ENCODE measurements around the gene ATRNL1. TPM values are rescaled to one million over a fixed set of nuclear protein-coding genes. Genes with fewer than 3 reads are reported as not detected.

ATRNL1 gene
- total RNA-seq, 1 experiment from 2014 or later: 28.7 TPM

DNA sequence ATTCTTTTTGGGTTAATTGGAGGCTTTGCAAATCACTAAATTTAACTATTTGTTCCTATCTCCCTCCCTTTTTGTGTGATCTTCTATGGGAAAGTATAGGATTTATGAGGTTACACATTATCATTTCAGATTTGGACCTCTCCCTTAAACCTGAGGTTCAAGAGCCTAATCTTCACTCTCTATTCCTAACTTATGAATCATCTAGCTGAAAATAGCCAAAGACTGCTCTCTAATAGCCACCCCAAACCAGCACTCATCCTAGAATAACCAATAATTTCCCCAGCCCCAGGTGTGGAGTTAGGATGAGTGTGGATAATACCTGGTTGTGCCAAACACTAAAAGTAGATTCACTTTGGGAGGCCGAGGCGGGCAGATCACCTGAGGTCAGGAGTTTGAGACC, 680.7 kb downstream of the ATRNL1 start:
- DNase-seq (ENCODE audit: low spot score) (no peak), ATAC-seq (no peak)
- TF ChIP-seq, protein P1, sequence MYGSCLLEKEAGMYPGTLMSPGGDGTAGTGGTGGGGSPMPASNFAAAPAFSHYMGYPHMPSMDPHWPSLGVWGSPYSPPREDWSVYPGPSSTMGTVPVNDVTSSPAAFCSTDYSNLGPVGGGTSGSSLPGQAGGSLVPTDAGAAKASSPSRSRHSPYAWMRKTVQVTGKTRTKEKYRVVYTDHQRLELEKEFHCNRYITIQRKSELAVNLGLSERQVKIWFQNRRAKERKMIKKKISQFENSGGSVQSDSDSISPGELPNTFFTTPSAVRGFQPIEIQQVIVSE (CRISPR knock-in tag; IDR thresholded peaks at IDR 0.05; ENCODE audit: borderline replicate concordance): no peak
- TF ChIP-seq, protein P2, sequence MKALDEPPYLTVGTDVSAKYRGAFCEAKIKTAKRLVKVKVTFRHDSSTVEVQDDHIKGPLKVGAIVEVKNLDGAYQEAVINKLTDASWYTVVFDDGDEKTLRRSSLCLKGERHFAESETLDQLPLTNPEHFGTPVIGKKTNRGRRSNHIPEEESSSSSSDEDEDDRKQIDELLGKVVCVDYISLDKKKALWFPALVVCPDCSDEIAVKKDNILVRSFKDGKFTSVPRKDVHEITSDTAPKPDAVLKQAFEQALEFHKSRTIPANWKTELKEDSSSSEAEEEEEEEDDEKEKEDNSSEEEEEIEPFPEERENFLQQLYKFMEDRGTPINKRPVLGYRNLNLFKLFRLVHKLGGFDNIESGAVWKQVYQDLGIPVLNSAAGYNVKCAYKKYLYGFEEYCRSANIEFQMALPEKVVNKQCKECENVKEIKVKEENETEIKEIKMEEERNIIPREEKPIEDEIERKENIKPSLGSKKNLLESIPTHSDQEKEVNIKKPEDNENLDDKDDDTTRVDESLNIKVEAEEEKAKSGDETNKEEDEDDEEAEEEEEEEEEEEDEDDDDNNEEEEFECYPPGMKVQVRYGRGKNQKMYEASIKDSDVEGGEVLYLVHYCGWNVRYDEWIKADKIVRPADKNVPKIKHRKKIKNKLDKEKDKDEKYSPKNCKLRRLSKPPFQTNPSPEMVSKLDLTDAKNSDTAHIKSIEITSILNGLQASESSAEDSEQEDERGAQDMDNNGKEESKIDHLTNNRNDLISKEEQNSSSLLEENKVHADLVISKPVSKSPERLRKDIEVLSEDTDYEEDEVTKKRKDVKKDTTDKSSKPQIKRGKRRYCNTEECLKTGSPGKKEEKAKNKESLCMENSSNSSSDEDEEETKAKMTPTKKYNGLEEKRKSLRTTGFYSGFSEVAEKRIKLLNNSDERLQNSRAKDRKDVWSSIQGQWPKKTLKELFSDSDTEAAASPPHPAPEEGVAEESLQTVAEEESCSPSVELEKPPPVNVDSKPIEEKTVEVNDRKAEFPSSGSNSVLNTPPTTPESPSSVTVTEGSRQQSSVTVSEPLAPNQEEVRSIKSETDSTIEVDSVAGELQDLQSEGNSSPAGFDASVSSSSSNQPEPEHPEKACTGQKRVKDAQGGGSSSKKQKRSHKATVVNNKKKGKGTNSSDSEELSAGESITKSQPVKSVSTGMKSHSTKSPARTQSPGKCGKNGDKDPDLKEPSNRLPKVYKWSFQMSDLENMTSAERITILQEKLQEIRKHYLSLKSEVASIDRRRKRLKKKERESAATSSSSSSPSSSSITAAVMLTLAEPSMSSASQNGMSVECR (CRISPR knock-in tag; IDR thresholded peaks at IDR 0.05; ENCODE audit: borderline replicate concordance): no peak
- TF ChIP-seq KAT7 (CRISPR knock-in tag; IDR thresholded peaks at IDR 0.05; ENCODE audit: borderline replicate concordance): no peak
- TF ChIP-seq EMX1 (CRISPR knock-in tag; IDR thresholded peaks at IDR 0.05): no peak
- TF ChIP-seq CREM (CRISPR knock-in tag; IDR thresholded peaks at IDR 0.05): no peak
- no peak for TF ChIP-seq JUN (CRISPR knock-in tag; IDR thresholded peaks at IDR 0.05)
- TF ChIP-seq ZNF138 (CRISPR knock-in tag; conservative IDR thresholded peaks at IDR 0.05): no peak
- no peak for TF ChIP-seq TCF7 (CRISPR knock-in tag; IDR thresholded peaks at IDR 0.05; ENCODE audit: low read depth)
- no peak for TF ChIP-seq NR1H2 (CRISPR knock-in tag; IDR thresholded peaks at IDR 0.05)
- TF ChIP-seq, protein P3, sequence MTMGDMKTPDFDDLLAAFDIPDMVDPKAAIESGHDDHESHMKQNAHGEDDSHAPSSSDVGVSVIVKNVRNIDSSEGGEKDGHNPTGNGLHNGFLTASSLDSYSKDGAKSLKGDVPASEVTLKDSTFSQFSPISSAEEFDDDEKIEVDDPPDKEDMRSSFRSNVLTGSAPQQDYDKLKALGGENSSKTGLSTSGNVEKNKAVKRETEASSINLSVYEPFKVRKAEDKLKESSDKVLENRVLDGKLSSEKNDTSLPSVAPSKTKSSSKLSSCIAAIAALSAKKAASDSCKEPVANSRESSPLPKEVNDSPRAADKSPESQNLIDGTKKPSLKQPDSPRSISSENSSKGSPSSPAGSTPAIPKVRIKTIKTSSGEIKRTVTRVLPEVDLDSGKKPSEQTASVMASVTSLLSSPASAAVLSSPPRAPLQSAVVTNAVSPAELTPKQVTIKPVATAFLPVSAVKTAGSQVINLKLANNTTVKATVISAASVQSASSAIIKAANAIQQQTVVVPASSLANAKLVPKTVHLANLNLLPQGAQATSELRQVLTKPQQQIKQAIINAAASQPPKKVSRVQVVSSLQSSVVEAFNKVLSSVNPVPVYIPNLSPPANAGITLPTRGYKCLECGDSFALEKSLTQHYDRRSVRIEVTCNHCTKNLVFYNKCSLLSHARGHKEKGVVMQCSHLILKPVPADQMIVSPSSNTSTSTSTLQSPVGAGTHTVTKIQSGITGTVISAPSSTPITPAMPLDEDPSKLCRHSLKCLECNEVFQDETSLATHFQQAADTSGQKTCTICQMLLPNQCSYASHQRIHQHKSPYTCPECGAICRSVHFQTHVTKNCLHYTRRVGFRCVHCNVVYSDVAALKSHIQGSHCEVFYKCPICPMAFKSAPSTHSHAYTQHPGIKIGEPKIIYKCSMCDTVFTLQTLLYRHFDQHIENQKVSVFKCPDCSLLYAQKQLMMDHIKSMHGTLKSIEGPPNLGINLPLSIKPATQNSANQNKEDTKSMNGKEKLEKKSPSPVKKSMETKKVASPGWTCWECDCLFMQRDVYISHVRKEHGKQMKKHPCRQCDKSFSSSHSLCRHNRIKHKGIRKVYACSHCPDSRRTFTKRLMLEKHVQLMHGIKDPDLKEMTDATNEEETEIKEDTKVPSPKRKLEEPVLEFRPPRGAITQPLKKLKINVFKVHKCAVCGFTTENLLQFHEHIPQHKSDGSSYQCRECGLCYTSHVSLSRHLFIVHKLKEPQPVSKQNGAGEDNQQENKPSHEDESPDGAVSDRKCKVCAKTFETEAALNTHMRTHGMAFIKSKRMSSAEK (CRISPR knock-in tag; IDR thresholded peaks at IDR 0.05; ENCODE audit: borderline replicate concordance): no peak
- TF ChIP-seq ZNF671 (CRISPR knock-in tag; IDR thresholded peaks at IDR 0.05): no peak
- TF ChIP-seq, protein P4, sequence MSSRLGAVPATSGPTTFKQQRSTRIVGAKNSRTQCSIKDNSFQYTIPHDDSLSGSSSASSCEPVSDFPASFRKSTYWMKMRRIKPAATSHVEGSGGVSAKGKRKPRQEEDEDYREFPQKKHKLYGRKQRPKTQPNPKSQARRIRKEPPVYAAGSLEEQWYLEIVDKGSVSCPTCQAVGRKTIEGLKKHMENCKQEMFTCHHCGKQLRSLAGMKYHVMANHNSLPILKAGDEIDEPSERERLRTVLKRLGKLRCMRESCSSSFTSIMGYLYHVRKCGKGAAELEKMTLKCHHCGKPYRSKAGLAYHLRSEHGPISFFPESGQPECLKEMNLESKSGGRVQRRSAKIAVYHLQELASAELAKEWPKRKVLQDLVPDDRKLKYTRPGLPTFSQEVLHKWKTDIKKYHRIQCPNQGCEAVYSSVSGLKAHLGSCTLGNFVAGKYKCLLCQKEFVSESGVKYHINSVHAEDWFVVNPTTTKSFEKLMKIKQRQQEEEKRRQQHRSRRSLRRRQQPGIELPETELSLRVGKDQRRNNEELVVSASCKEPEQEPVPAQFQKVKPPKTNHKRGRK (CRISPR knock-in tag; IDR thresholded peaks at IDR 0.05; ENCODE audit: borderline replicate concordance): no peak
- TF ChIP-seq FOXK1 (CRISPR knock-in tag; IDR thresholded peaks at IDR 0.05): no peak
- TF ChIP-seq CREB1 (CRISPR knock-in tag; IDR thresholded peaks at IDR 0.05): no peak
- TF ChIP-seq, protein P5, sequence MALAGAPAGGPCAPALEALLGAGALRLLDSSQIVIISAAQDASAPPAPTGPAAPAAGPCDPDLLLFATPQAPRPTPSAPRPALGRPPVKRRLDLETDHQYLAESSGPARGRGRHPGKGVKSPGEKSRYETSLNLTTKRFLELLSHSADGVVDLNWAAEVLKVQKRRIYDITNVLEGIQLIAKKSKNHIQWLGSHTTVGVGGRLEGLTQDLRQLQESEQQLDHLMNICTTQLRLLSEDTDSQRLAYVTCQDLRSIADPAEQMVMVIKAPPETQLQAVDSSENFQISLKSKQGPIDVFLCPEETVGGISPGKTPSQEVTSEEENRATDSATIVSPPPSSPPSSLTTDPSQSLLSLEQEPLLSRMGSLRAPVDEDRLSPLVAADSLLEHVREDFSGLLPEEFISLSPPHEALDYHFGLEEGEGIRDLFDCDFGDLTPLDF (CRISPR knock-in tag; IDR thresholded peaks at IDR 0.05): no peak
- TF ChIP-seq NFATC4 (CRISPR knock-in tag; IDR thresholded peaks at IDR 0.05): no peak
- TF ChIP-seq NFYB (CRISPR knock-in tag; conservative IDR thresholded peaks at IDR 0.05; ENCODE audit: low read depth): no peak
- TF ChIP-seq TP53 (CRISPR knock-in tag; IDR thresholded peaks at IDR 0.05): no peak
- TF ChIP-seq HMGA2 (CRISPR knock-in tag; IDR thresholded peaks at IDR 0.05): no peak
- no peak for TF ChIP-seq SP1 (CRISPR knock-in tag; conservative IDR thresholded peaks at IDR 0.05)
- no peaks in the 10 kb centered on the region for H3K9me3 Mint-ChIP-seq
- no peaks in the 10 kb centered on the region for H3K27me3 Mint-ChIP-seq (ENCODE audit: low read depth)
- H3K27ac Mint-ChIP-seq: no peak overlapping the region
- ChIA-PET POLR2A (no interaction called here), CTCF (no interaction called here)
- peaks cover 9% of the 10 kb centered on the region for H3K4me1 Mint-ChIP-seq
- no peaks in the 10 kb centered on the region for H3K36me3 Mint-ChIP-seq
- H3K4me3 Mint-ChIP-seq: no peak overlapping the region
